Measurements from ENCODE around the gene TTI1. TPM values are rescaled to one million over a fixed set of nuclear protein-coding genes. Genes with fewer than 3 reads are reported as not detected.

TTI1 gene
- total RNA-seq, 4 donors from 2014 or later: 8.2 to 14.2 (median 10.8) TPM

DNA sequence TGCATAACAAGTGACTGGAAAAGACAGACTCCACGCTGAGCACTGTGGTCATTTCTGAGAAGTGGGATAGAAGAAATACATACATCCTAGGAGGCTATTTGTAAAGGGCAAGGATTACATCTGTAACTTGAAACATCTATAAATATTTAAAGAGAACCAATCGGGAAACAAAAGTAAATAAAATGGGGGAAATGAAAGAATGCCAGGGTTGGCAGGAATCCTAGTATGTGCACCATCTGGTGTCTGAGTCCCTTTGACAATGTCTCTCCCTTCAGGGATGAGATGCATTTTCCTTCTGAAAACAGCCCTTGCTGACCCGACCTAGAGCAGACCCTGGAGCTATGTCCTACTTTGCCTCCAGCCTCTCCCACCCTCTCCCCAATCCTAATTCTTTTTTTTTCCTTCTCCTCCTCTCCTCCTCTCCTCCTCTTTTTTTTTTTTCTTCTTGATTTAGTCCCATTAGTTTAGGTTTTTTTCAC lies 77.1 kb downstream of the TTI1 start:
- no peak overlapping the region for H3K27ac ChIP-seq
- no peaks in the 10 kb centered on the region for H3K4me1 ChIP-seq
- WGBS, 2 donors: 20 to 21% methylated on average over 3 of the region's 3 CpGs
- no peak for DNase-seq (ENCODE audit: low spot score in 2 of 2)
- H3K9me3 ChIP-seq: peaks cover 0 to 31% (median 2%) of the 10 kb centered on the region in 4 donors
- no peaks in the 10 kb centered on the region for H3K36me3 ChIP-seq
- peaks cover 0 to 8% of the 10 kb centered on the region in 2 donors for H3K27me3 ChIP-seq
- H3K4me3 ChIP-seq: no peak overlapping the region
- TF ChIP-seq EP300 (IDR thresholded peaks at IDR 0.05) (no peak), CTCF (IDR thresholded peaks at IDR 0.05) (no peak), POLR2A (IDR thresholded peaks at IDR 0.05) (no peak)

GRCh38 chr20:37955511-37955910 lies 77.7 kb downstream of the TTI1 start:
- Histone ChIP-seq H3K27ac (no peak overlapping the region), H3K36me3 (no peaks in the 10 kb centered on the region), H3K27me3 (peaks cover 0 to 8% of the 10 kb centered on the region in 2 donors), H3K9me3 (peaks cover 0 to 25% (median 2%) of the 10 kb centered on the region in 4 donors), H3K4me3 (no peak overlapping the region), H3K4me1 (no peaks in the 10 kb centered on the region)
- no peak for TF ChIP-seq CTCF (IDR thresholded peaks at IDR 0.05)
- no peak for TF ChIP-seq EP300 (IDR thresholded peaks at IDR 0.05)
- no peak for TF ChIP-seq POLR2A (IDR thresholded peaks at IDR 0.05)
- 84 to 86% methylated on average over 7 of the region's 7 CpGs for WGBS, 2 donors
- DNase-seq (ENCODE audit: low spot score in 2 of 2): no peak

GRCh38 chr20:37954626-37955025 lies 78.6 kb downstream of the TTI1 start:
- Histone ChIP-seq H3K9me3 (peaks cover 0 to 17% (median 2%) of the 10 kb centered on the region in 4 donors), H3K27me3 (peaks cover 0 to 8% of the 10 kb centered on the region in 2 donors), H3K27ac (no peak overlapping the region), H3K4me1 (no peaks in the 10 kb centered on the region), H3K36me3 (no peaks in the 10 kb centered on the region), H3K4me3 (no peak overlapping the region)
- 71 to 79% methylated on average over 14 of the region's 14 CpGs for WGBS, 2 donors
- TF ChIP-seq EP300 (IDR thresholded peaks at IDR 0.05) (no peak), CTCF (IDR thresholded peaks at IDR 0.05) (no peak), POLR2A (IDR thresholded peaks at IDR 0.05) (no peak)
- DNase-seq (ENCODE audit: low spot score in 2 of 2): no peak

- Histone ChIP-seq H3K9me3 (peaks cover 0 to 12% (median 2%) of the 10 kb centered on the region in 4 donors), H3K4me3 (no peak overlapping the region), H3K4me1 (no peaks in the 10 kb centered on the region), H3K27ac (no peak overlapping the region), H3K27me3 (peaks cover 0 to 8% of the 10 kb centered on the region in 2 donors), H3K36me3 (no peaks in the 10 kb centered on the region)
- no peak for DNase-seq (ENCODE audit: low spot score in 2 of 2)
- WGBS, 2 donors: 78 to 89% methylated on average over 5 of the region's 5 CpGs
- TF ChIP-seq POLR2A (IDR thresholded peaks at IDR 0.05) (no peak), EP300 (IDR thresholded peaks at IDR 0.05) (no peak), CTCF (IDR thresholded peaks at IDR 0.05) (no peak)
These were observed 79.1 kb downstream of the TTI1 start for GRCh38 chr20:37954190-37954589.

DNA sequence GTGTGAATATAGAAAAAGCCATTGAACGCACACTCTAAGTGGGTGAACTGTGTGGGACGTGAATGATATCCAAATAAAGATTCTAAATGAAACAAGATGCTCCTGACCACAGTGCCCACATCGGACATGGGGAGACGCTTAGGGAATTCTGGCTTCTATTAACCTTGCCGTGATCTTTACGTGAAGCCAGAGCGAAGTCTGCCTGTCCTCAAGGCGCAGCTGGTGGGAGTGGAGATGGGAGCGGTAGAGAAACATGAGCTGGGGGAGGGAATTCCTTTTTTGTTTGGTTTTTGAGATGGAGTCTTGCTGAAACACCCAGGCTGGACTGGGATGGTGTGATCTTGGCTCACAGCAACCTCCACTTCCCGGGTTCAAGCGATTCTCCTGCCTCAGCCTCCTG lies 84.3 kb downstream of the TTI1 start:
- Histone ChIP-seq H3K4me3 (no peak overlapping the region), H3K36me3 (no peaks in the 10 kb centered on the region), H3K27ac (no peak overlapping the region), H3K9me3 (peaks cover 0 to 21% (median 2%) of the 10 kb centered on the region in 4 donors), H3K27me3 (no peaks in the 10 kb centered on the region), H3K4me1 (no peaks in the 10 kb centered on the region)
- TF ChIP-seq CTCF (IDR thresholded peaks at IDR 0.05) (no peak), EP300 (IDR thresholded peaks at IDR 0.05) (no peak)
- WGBS, 2 donors: 79 to 85% methylated on average over 11 of the region's 11 CpGs
- DNase-seq (ENCODE audit: low spot score in 2 of 2): no peak

All from tibial nerve (tissue), 4 donors.